NCI-H524 treated with DMSO at 0.1 percent for 48 hours (cell line): ENCODE measurements around the gene ARCN1.

ENCODE experiments used
- DNase-seq: peaks from one replicate; lab custom pipeline; 2025; lab: John Stamatoyannopoulos, UW

Gene ARCN1

DNA sequence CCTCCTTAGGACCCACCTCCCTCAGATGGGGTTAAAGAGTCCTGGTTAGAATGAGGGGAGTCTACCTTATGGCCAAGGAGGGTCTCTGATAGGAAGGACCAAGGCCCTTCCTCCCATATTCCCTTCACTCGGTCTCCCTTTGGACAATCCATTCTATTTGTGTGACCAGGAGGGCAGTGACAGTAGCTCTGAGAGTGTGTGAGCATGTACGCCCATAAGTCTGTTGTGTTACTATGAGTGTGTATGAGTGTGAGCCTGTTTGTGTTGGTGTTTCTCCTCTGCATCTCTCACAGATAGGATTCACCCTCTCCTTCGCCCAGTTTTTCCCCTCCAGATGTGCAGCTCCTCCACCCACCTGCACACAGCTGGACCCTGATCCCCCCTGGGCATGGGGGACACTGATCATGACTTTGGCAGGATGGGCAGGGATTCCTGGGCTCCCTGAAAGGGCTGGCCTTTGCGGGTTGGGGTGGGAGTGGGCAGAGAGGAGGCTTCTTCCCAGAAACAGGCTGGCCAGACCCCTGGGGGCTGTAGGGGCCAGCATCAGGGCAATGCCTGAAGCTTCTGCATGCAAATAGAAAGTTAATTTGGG is 49.7 kb downstream of the ARCN1 start:
- no peak for DNase-seq

DNA sequence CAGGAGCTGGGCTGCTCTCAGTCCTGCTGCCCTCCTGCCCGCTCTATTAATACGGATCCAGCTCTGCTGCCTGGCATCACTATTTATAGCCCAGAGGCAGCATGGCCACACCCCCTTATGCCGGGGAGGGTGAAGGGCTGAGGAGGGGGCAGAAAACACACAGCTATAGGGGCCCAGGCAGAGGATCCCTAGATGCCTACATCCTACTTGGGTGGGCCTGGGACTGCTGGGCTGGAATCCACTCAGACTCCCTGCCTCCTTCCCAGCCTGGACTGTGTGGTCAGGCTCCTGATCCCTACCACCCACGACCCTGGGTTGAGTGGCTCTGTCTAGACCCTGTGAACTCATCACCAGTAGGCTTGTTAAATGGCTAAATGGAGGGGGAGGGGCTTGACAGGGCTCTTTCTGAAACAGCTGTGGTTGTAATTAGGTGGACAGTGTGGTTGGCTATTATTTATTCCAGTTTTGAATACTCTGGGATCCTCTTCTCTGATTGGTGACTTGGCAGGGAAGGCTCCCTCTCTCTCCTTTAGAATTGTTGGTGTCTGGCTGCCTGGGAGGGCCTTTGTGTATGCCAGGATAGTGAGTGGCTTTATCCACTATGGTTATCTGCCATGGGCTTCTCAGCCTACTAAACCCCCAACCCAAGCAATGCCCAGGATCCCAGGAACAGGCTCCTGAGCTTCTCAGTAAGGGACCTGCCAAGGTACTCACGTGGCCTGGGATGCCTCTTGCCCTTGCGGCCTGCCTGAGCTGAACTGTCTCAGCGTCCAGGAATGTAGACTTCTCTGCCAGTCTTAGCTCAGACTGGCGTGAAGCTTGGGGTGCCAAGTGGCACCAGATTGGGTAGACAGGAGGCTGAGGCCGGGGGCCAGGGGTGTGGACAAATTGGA is 50.4 kb downstream of the ARCN1 start:
- DNase-seq = no peak

DNA sequence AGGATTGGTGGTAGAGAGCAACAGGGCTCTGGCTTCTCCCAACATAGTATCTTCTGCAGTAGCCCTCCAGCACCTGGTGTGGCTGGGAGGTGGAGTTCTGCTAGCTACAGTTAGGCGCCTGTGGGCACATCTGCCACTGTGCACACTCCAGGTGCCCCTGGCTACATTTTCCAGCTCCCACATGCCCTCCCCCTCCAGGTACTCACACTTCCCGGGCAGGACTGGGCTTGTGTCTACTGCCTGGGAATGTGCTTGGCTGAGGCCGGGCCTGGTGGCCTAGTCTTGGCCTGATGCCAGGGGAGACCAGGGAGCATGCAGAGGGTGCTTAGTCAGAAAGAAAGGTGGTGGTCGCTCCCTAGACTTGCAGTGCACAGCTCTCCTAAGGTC is 51.1 kb downstream of the ARCN1 start:
- DNase-seq = no peak

DNA sequence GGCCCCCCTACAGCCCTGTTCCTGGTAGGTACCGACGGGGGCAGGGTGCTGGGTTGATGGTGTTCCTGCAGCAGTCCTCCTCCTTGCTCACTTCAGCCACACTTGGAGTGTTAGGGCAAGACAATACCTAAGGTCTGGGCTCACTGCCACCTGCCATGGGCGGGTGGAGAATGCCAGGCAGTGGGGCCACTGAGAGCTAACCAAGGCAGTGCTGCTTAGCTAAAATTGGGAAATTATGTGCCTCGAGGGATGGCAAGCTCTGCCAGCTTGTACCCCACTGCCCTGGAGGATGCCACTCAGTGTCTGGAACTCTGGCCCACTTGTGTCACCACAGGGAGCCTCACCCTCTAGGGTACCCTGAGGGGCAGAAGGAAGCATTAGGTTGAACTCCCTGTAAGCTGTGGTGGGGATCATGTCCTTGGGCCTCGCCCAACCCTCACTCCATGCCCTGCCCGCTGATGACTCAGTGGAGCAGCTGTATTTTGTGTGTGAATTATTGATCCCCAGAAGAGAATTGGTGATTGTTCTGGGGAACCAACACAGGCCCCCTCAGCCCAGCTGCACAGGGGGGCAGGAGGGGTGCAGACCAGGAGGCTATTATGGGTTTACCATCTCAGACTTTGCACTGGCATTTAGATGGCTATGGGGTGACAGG is 53.0 kb downstream of the ARCN1 start:
- DNase-seq = no peak

DNA sequence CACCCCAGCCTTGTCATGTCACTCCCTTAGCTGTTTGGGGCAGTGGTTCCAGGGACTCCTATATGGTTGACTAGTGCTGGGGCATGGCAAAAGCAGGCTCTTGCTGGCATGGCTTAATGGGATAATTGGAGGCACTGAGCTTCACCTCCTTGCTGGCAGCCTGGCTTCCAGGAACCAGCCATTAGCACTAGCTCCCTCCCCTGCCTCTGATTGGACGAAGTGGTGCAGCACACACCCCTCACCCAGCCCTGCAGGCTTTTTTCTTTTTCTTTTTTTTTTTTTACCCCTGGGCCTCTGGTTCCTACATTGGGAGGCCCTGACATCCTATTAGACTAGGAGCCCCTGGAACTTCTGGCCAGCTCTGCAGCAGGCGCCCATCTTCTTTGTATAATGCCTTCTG is 53.8 kb downstream of the ARCN1 start:
- DNase-seq = no peak

DNA sequence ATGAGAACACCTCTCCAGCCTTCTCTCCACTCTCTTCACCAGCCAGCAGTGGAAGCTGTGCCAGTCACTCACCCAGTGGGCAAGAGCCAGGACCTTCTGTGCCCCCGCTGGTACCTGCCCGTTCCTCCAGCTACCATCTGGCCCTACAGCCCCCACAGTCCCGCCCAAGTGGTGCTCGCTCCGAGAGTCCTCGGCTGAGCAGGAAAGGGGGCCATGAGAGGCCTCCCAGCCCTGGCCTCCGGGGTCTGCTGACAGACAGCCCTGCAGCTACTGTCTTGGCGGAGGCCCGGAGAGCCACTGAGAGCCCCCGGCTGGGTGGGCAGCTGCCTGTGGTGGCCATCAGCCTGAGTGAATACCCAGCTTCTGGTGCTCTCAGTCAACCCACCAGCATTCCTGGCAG is 55.4 kb downstream of the ARCN1 start:
- DNase-seq = no peak

DNA sequence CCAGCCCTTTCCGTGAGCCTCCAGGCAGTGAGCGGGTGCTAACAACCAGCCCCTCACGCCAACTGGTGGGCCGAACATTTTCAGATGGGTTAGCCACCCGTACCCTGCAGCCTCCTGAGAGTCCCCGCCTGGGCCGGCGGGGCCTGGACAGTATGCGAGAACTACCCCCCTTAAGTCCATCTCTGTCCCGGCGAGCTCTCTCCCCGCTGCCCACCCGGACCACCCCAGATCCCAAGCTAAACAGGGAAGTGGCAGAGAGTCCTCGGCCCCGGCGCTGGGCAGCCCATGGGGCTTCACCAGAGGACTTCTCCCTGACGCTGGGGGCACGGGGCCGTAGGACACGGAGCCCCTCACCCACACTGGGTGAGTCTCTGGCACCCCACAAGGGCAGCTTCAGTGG is 55.8 kb downstream of the ARCN1 start:
- DNase-seq = no peak

DNA sequence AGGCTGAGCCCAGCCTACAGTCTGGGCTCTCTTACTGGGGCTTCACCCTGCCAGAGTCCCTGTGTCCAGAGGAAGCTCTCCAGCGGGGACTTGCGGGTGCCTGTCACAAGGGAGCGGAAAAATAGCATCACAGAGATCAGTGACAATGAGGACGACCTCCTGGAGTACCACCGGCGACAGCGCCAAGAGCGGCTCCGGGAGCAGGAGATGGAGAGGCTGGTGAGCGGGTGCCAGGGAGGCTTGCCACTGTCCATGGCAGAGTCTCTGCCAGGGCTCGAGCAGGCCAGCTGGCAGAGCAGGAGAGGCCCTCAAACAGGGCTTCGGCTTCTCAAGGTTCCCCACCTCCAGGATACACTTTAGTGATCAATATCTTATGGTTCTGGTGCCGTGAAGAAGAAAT is 56.2 kb downstream of the ARCN1 start:
- DNase-seq = no peak

DNA sequence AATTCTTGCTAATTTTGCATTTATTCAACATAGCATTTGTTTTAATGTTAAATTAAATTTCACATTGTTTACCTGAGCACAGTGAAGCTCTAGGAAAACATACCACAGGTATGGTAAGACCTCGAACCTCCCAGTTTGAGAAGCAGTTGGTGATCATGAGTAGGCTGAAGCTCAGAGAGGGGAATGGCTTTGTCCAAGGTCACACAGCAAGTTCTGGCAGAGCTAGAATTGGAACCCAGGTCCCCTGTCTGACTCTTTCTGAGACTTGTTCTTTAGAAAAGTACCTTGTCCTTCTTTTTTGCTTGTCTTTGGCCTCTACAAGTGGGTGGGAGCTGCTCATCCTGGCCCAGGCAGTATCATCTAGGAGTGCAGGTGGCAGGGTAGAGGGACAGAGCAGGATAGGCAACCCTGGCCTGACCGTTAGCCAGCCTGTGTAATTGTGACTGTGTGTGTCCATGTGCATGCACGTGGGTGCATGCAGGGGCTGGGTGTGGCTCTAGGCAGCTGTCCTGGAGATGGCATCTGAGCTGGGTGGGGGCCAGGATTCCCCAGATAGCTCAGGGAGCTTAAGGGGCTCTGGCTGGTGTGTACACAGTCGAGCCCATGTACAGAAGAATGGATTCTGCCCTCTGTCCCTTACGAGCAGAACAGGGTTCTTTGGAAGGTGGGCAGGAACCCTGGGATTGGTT is 56.8 kb downstream of the ARCN1 start:
- DNase-seq = no peak

DNA sequence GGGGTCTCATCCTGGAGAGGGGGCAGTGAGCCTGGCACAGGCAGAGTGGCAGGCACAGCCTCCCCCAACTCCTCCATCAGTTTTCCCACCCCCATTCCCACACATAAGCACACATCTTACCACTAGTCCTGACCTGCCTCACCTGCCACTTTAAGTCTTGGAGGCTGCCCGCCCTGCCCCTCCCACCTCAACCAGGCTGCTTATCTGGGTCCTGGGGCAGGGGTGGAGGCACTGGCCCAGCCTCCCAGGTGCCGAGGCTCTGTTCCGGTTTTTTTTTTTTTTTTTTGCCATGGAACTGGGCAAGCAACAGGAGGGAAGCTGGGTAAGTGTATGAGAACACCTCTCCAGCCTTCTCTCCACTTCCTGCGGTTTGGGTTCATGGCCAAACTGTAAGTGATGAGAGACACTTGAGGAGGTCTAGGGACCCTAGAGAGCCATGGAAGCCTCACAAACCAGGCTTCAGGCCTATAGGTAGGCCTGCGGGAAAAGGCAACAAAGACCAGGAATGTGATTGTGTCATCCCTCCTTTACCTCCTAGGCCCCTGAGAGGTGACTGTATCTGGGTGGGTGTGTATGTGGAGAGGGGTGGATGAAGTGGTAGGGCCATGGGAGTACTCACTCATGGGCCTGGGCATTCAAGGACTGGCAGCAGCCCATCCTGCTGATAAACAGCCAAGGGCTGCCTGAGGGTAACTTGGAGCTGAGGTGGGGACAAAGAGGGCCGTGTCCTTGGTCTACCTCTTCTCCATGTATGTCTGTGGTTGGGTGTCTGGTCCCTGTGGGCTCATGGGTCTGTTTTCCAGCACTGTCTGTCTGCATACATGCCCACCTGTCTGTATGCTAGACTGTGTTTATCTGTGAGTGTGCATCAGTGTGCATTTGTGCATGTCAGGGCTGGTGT is 57.8 kb downstream of the ARCN1 start:
- DNase-seq = no peak

DNA sequence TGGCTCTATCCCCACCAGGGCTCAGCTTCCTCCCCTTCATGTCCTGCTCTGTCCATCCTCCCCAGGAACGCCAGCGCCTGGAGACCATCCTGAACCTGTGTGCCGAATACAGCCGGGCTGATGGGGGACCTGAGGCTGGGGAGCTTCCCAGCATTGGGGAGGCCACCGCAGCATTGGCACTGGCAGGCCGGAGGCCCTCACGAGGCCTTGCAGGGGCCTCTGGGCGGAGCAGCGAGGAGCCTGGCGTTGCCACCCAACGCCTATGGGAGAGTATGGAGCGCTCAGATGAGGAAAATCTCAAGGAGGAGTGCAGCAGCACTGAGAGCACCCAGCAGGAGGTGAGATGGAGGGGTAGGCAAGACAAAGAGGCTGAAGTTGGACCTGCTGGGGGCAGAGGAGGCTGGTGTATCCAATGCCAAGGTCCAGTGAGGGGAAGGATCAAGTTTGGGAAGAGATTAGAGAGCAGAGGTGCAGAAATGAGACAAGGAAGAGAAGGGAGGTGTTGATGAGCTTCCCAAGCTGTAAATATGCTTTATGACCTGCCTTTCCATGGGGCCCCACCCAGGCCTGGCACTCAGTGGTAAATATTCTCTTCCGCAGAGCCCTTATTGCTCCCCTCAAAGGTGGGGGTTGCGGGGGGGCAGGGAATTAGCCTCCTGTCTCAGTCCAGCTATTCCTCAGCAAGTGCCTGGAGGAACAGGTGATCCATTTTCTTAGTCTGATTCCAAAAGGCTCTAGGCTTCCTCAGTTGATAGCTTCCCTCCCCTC is 59.1 kb downstream of the ARCN1 start:
- DNase-seq = no peak

DNA sequence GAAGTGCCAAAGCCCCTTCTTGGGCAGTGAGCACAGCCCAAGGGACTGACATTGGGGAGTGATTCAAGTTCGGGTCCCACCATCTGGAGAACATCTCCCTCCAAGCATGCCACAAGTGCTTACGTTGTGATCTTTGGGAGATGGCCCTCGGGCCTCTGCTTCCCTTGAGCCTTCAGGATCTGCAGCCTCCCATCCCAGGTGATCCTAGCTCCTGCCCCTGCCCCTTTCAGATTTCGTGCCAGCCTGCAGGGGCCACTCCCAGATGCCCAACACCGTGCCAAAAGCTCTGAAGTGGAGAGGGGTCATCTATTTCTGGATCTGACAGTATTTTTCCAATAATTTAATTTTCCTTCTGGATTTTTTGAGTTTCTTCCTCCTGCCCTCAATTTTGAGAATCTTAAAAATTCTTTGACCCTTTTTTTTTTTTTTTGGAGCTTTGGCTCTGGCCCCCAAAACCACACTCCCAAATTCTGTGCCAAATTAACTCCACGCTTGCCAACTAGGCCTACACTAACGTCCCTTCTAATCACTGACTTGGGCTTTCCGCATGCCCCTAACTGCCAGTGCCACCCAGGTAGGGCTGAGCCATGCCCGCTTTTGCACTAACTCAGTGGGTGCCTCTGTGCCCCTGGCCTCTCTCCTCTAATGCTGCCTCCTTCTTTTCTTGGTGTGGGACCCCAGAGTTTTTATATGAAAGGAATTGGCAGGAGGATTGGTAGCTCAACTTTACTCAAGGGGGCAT is 60.5 kb downstream of the ARCN1 start:
- no peak for DNase-seq

DNA sequence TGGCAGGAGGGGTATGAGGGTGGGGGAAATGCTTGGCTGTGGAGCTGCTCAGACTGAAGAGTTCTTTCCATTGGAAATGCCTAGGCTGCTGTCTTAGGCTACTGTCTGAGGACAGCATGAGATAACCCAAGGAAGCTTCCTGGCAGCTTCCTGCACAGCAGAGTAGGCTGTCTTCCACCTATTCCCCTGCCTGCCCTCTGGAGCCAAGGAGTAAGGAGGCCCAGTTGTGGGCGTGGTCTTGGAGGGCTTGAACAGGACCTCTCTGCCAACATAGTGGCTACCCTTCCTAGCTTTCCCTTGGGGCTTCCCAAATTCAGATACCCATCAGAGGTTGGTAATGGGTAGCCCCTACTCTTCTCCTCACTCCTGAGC is 61.1 kb downstream of the ARCN1 start:
- no peak for DNase-seq

DNA sequence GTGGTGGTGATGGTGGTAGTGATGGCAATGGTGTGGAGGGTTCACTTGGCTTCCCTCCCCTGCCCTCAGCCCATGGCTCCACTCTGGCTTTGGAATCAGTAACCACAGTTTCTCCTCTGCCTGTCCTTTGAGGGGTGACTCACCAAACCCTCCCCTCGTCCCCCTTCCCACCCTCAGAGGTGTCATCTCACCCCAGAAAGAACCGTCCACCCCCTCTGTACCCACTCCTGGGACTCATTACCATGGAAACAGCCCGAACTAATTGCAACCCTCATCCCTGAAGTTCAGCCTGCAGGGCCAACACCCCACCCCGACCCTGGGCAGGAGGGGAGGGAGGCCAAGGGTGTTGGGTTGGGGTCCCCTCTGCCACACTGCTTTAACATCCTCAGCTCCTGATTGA is 61.8 kb downstream of the ARCN1 start:
- no peak for DNase-seq

DNA sequence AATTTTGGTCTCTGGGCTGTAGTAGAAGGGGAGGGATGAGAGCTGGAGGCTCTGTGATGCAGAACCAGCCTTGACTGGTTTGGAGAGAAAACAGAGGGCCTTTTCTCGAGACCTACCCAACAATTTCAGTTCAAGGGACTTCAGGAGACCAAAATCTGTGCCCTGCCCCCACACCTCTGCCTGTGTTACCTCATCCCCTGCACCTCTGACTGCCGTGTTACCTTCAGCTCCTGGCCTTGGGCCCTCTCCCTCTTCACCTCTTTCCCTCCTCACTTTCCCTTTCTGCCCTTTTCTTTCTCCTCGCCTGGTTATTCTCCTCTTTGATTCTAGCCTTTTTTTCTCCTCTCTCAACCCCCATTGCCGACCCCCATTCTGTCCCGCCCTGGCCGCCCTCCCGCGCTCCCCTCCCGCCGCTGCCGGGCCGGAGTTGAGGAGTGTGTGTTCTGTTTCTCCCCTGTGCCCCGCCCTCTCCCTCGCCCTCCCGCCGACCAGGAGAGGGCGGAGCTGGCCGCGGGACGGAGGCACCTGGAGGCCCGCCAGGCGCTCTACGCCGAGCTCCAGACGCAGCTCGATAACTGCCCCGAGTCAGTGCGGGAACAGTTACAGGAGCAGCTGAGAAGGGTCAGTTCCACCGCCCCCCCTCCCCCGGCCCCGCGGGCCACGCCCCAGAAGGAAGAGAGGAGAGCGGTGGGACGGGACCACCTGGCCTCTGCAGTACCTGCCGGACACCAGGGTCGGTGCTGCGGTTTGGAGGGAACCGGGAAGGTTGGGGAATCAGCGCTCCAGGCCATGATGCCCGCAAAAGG is 62.4 kb downstream of the ARCN1 start:
- DNase-seq = no peak

DNA sequence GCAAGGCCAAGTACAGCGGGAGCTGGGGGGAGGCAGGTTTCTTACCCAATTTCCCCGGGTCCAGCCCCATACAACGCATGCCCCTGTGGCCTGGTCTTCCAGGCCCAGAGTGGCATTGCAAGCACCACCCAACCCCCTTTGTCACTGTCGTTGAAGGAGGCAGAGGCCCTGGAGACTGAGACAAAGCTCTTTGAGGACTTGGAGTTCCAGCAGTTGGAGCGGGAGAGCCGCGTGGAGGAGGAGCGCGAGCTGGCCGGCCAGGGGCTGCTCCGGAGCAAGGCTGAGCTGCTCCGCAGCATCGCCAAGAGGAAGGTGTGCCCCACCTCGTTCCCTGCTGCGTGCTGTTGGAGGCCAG is 63.0 kb downstream of the ARCN1 start:
- DNase-seq = no peak

DNA sequence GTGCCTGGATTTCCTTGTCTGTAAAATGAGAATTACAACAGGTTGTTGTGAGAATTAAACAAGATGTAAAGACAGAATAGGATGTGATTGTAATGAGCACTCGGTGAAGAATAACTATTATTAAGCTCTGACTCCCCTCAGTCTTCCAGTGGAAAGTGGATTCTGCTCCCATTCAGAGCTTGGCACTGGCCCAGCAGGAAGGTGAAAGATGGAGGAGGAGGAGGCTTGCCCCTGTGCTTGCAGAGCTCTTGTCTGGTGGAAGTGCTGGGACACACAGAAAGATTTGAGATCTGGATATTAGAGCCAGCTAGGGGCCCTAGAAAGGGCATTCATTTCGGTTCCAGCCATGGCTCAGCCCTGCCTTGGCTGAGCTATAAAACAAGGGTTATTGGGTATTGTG is 63.4 kb downstream of the ARCN1 start:
- DNase-seq = no peak

DNA sequence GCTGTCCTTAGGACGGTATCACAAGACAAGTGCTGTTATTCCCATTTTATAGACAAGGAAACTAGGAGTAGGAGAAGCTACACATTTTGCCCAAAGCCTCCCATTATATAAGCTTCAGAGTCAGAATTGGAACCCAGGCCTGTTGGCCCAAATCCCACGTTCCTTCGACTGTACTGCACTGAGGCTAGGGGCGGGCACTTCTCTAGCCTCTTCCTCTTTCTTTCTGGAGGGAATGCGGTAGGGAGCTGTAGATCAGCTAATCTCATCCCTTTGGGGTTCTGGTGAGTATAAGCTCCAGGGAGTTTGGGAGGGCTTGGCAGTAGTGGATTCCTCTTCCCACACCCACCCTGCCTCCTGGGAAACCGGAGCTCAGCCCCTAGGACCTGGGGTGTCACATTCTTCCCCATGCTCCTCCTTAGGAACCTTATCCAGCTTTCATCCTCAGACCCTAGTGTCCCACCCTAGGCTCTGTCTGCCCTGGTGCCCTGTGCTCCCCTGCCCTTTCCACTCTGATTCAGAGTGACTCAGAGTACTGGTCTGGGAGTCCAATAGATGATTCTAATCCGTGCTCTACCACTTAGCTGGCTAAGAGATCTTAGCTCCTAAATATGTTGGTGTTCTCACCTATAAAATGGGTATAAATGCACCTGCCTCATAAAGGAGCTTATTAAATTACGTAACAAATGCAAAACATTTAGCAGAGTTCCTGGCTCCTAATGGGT is 64.5 kb downstream of the ARCN1 start:
- DNase-seq = no peak

DNA sequence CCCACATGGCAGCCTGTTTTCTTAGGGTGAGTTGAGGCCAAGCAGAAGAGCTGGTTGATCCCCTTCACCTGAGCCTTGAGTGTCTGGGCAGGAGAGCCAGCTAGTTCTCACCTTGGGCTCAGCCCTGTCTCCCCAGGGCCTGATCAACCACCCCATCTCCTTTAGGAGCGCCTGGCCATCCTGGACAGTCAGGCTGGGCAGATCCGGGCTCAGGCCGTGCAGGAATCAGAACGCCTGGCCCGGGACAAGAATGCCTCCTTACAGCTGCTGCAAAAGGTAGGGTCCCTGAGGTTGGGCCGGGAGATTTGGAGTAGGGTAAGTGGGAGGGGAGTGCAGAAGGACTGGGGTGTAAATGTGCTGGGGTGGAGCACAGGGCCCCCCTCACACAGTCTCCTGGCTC is 66.5 kb downstream of the ARCN1 start:
- no peak for DNase-seq
